ACC112 (cell line): Measurements from ENCODE around the gene GPR17.

Experiments
- H2AFZ ChIP-seq: fragments of 200-600 bp; sonication (generic); one replicate; pipeline ENCODE4 v1.6.0; 2017; ENCODE audit warnings: antibody characterized with exemption, low read length; ENCODE audit not compliant: unreplicated experiment
- H3K27ac ChIP-seq: fragments of 200-600 bp; sonication (generic); 2 replicates; pipeline ENCODE4 v1.5.1; 2014; ENCODE audit warnings: low read depth, mild to moderate bottlenecking, antibody characterized with exemption, low read length, moderate library complexity
- H3K27me3 ChIP-seq: fragments of 200-600 bp; sonication (generic); 2 replicates; pipeline ENCODE4 v1.6.1; 2014; ENCODE audit warnings: mild to moderate bottlenecking, antibody characterized with exemption, low read length, moderate library complexity, mixed read lengths; ENCODE audit not compliant: insufficient read depth
- H3K36me3 ChIP-seq: fragments of 200-600 bp; sonication (generic); 2 replicates; pipeline ENCODE4 v1.6.1; 2016; ENCODE audit warnings: mild to moderate bottlenecking, antibody characterized with exemption, low read length, moderate library complexity, mixed read lengths; ENCODE audit not compliant: insufficient read depth
- H3K4me1 ChIP-seq: fragments of 200-600 bp; sonication (generic); one replicate; pipeline ENCODE4 v1.6.1; 2016; ENCODE audit warnings: low read length, mixed read lengths; ENCODE audit not compliant: insufficient read depth, unreplicated experiment, control insufficient read depth
- H3K4me3 ChIP-seq: fragments of 200-600 bp; sonication (generic); 2 replicates; pipeline ENCODE4 v1.5.1; 2014; ENCODE audit warnings: mild to moderate bottlenecking, low read depth, low read length
- H3K79me2 ChIP-seq: fragments of 200-600 bp; sonication (generic); one replicate; pipeline ENCODE4 v1.6.0; 2016; ENCODE audit warnings: low read length; ENCODE audit not compliant: control insufficient read depth, unreplicated experiment, insufficient read depth

GPR17 gene

GRCh38 chr2:127645026-127645394 lies 943 bp upstream of the GPR17 start:
- Histone ChIP-seq H3K79me2 (no peaks in the 10 kb centered on the region), H3K27ac (no peak overlapping the region), H3K27me3 (no peaks in the 10 kb centered on the region), H3K4me1 (peaks cover 20% of the 10 kb centered on the region), H2AFZ (no peak overlapping the region), H3K36me3 (no peaks in the 10 kb centered on the region), H3K4me3 (no peak overlapping the region)

GRCh38 chr2:127646487-127647241 lies 711 bp downstream of the GPR17 start:
- no peaks in the 10 kb centered on the region for H3K79me2 ChIP-seq
- H3K27ac ChIP-seq: no peak overlapping the region
- H2AFZ ChIP-seq: peak overlapping the region; percentile 65
- H3K4me3 ChIP-seq: no peak overlapping the region
- H3K36me3 ChIP-seq: no peaks in the 10 kb centered on the region
- peaks cover 20% of the 10 kb centered on the region for H3K4me1 ChIP-seq
- H3K27me3 ChIP-seq: no peaks in the 10 kb centered on the region

GRCh38 chr2:127647242-127648190 lies 1.6 kb downstream of the GPR17 start:
- Histone ChIP-seq H3K4me1 (peaks cover 20% of the 10 kb centered on the region), H3K4me3 (no peak overlapping the region), H3K36me3 (no peaks in the 10 kb centered on the region), H3K79me2 (no peaks in the 10 kb centered on the region), H3K27me3 (no peaks in the 10 kb centered on the region), H3K27ac (no peak overlapping the region), H2AFZ (peak overlapping the region; percentile 65)

- H3K4me3 ChIP-seq: no peak overlapping the region
These were observed 2.4 kb downstream of the GPR17 start for GRCh38 chr2:127648321-127648720.

GRCh38 chr2:127649100-127649611 lies 3.2 kb downstream of the GPR17 start:
- Histone ChIP-seq H3K27me3 (no peaks in the 10 kb centered on the region), H3K79me2 (no peaks in the 10 kb centered on the region), H2AFZ (no peak overlapping the region), H3K27ac (no peak overlapping the region), H3K4me3 (no peak overlapping the region), H3K36me3 (no peaks in the 10 kb centered on the region), H3K4me1 (peaks cover 20% of the 10 kb centered on the region)

More at GRCh38 chr2:127648321-127648720, 2.4 kb downstream of the GPR17 start:
- no peak overlapping the region for H2AFZ ChIP-seq
- no peaks in the 10 kb centered on the region for H3K27me3 ChIP-seq
- peaks cover 20% of the 10 kb centered on the region for H3K4me1 ChIP-seq
- no peaks in the 10 kb centered on the region for H3K36me3 ChIP-seq
- no peaks in the 10 kb centered on the region for H3K79me2 ChIP-seq
- no peak overlapping the region for H3K27ac ChIP-seq

GRCh38 chr2:127649684-127650040 lies 3.7 kb downstream of the GPR17 start:
- no peaks in the 10 kb centered on the region for H3K36me3 ChIP-seq
- H3K4me1 ChIP-seq: peaks cover 20% of the 10 kb centered on the region
- no peaks in the 10 kb centered on the region for H3K27me3 ChIP-seq
- no peak overlapping the region for H3K27ac ChIP-seq
- no peak overlapping the region for H3K4me3 ChIP-seq
- no peak overlapping the region for H2AFZ ChIP-seq
- no peaks in the 10 kb centered on the region for H3K79me2 ChIP-seq

- no peak overlapping the region for H3K27ac ChIP-seq
- H2AFZ ChIP-seq: no peak overlapping the region
- H3K4me1 ChIP-seq: peaks cover 20% of the 10 kb centered on the region
- H3K27me3 ChIP-seq: no peaks in the 10 kb centered on the region
- H3K36me3 ChIP-seq: no peaks in the 10 kb centered on the region
- H3K79me2 ChIP-seq: no peaks in the 10 kb centered on the region
- H3K4me3 ChIP-seq: no peak overlapping the region
These were observed 4.3 kb downstream of the GPR17 start for GRCh38 chr2:127650041-127650784.

- no peak overlapping the region for H3K27ac ChIP-seq
- no peaks in the 10 kb centered on the region for H3K27me3 ChIP-seq
- H3K36me3 ChIP-seq: no peaks in the 10 kb centered on the region
- H2AFZ ChIP-seq: no peak overlapping the region
- H3K4me1 ChIP-seq: peaks cover 20% of the 10 kb centered on the region
- no peaks in the 10 kb centered on the region for H3K79me2 ChIP-seq
- H3K4me3 ChIP-seq: no peak overlapping the region
These were observed 4.9 kb downstream of the GPR17 start for GRCh38 chr2:127650785-127651380.

- no peaks in the 10 kb centered on the region for H3K27me3 ChIP-seq
- no peaks in the 10 kb centered on the region for H3K36me3 ChIP-seq
- H3K4me3 ChIP-seq: no peak overlapping the region
- no peaks in the 10 kb centered on the region for H3K79me2 ChIP-seq
- H3K27ac ChIP-seq: no peak overlapping the region
- peaks cover 18% of the 10 kb centered on the region for H3K4me1 ChIP-seq
- H2AFZ ChIP-seq: no peak overlapping the region
These were observed 5.4 kb downstream of the GPR17 start for GRCh38 chr2:127651381-127651809.

- no peaks in the 10 kb centered on the region for H3K27me3 ChIP-seq
- no peaks in the 10 kb centered on the region for H3K79me2 ChIP-seq
- H3K4me1 ChIP-seq: peaks cover 11% of the 10 kb centered on the region
- H3K4me3 ChIP-seq: no peak overlapping the region
- H2AFZ ChIP-seq: no peak overlapping the region
- H3K36me3 ChIP-seq: no peaks in the 10 kb centered on the region
- no peak overlapping the region for H3K27ac ChIP-seq
These were observed 6.1 kb downstream of the GPR17 start for GRCh38 chr2:127651971-127652550.
